WTC11 (cell line): ENCODE results near the gene MACC1. TPM values are rescaled to one million over a fixed set of nuclear protein-coding genes. Genes with fewer than 3 reads are reported as not detected.

Experiments
- ATAC-seq: fragments of 200-7000 bp; cut with Tn5 transposase; 2 replicates; pipeline ENCODE4 v1.10.0; 2021; ENCODE audit warnings: mild to moderate bottlenecking, moderate library complexity
- CTCF ChIA-PET: fragments of 300-600 bp; sonication (Branson Sonifier 250); formaldehyde crosslinking; loops from one replicate; lab custom pipeline; 2021; ENCODE audit warnings: antibody characterized with exemption; lab: Charles Lee
- POLR2A ChIA-PET: fragments of 350-600 bp; sonication (Branson Sonifier 250); formaldehyde crosslinking; loops from one replicate; lab custom pipeline; 2021; ENCODE audit warnings: antibody characterized with exemption; lab: Charles Lee
- DNase-seq: peaks from one replicate; pipeline ENCODE4 v3.0.0; 2021; ENCODE audit warnings: low spot score
- H3K27ac Mint-ChIP-seq: 2 replicates; pipeline ENCODE4 v1.8.0; 2021; ENCODE audit warnings: mixed read lengths
- H3K27me3 Mint-ChIP-seq: 2 replicates; pipeline ENCODE4 v1.8.0; 2021; ENCODE audit warnings: low read depth, mild to moderate bottlenecking, moderate library complexity, mixed read lengths
- H3K36me3 Mint-ChIP-seq: 2 replicates; pipeline ENCODE4 v1.8.0; 2021; ENCODE audit warnings: mixed read lengths
- H3K4me1 Mint-ChIP-seq: 2 replicates; pipeline ENCODE4 v1.8.0; 2022; ENCODE audit warnings: mixed read lengths
- H3K4me3 Mint-ChIP-seq: 2 replicates; pipeline ENCODE4 v1.8.0; 2021; ENCODE audit warnings: mild to moderate bottlenecking, moderate library complexity, mixed read lengths
- H3K9me3 Mint-ChIP-seq: 2 replicates; pipeline ENCODE4 v1.8.0; 2021; ENCODE audit warnings: mixed read lengths
- CREM ChIP-seq: sonication (generic); formaldehyde crosslinking; IDR thresholded peaks from 2 replicates; pipeline ENCODE4 v1.8.1; 2022; ENCODE audit warnings: mild to moderate bottlenecking, missing genetic modification reagents, moderate library complexity
- EMX1 ChIP-seq: fragments of 250-450 bp; sonication (Bioruptor Pico); IDR thresholded peaks from 2 replicates; pipeline ENCODE4 v1.8.0; 2021; ENCODE audit warnings: mild to moderate bottlenecking
- ESRRA ChIP-seq: sonication (generic); formaldehyde crosslinking; IDR thresholded peaks from 2 replicates; pipeline ENCODE4 v1.8.1; 2022; ENCODE audit warnings: mild to moderate bottlenecking, missing genetic modification reagents, borderline replicate concordance
- GABPB1 ChIP-seq: sonication (generic); formaldehyde crosslinking; IDR thresholded peaks from 2 replicates; pipeline ENCODE4 v1.8.1; 2023; ENCODE audit warnings: mild to moderate bottlenecking, missing genetic modification reagents
- HMGA2 ChIP-seq: fragments of 250-450 bp; sonication (Bioruptor Pico); IDR thresholded peaks from 2 replicates; pipeline ENCODE4 v1.4.0; 2021; ENCODE audit warnings: mild to moderate bottlenecking, moderate library complexity
- HMGXB4 ChIP-seq: sonication (generic); formaldehyde crosslinking; IDR thresholded peaks from 2 replicates; pipeline ENCODE4 v1.8.1; 2023; ENCODE audit warnings: mild to moderate bottlenecking, moderate library complexity, missing genetic modification reagents
- JUN ChIP-seq: sonication (generic); formaldehyde crosslinking; IDR thresholded peaks from 2 replicates; pipeline ENCODE4 v1.8.0; 2023; ENCODE audit warnings: mild to moderate bottlenecking, missing genetic modification reagents
- KAT7 ChIP-seq: sonication (generic); formaldehyde crosslinking; IDR thresholded peaks from 2 replicates; pipeline ENCODE4 v1.8.1; 2023; ENCODE audit warnings: missing genetic modification reagents, mild to moderate bottlenecking, borderline replicate concordance
- NFE2L1 ChIP-seq: sonication (generic); formaldehyde crosslinking; IDR thresholded peaks from 2 replicates; pipeline ENCODE4 v1.8.1; 2023; ENCODE audit warnings: missing genetic modification reagents
- NFYB ChIP-seq: sonication (generic); formaldehyde crosslinking; conservative IDR thresholded peaks from 2 replicates; pipeline ENCODE4 v1.8.0; 2022; ENCODE audit warnings: low read depth, missing genetic modification reagents
- NR1H2 ChIP-seq: sonication (generic); formaldehyde crosslinking; IDR thresholded peaks from 2 replicates; pipeline ENCODE4 v1.9.0; 2021; ENCODE audit warnings: mild to moderate bottlenecking, moderate library complexity, missing genetic modification reagents
- NR3C1 ChIP-seq: sonication (generic); formaldehyde crosslinking; conservative IDR thresholded peaks from 2 replicates; pipeline ENCODE4 v1.8.1; 2023; ENCODE audit warnings: low read depth, mild to moderate bottlenecking, missing genetic modification reagents
- ZNF416 ChIP-seq: fragments of 250-450 bp; sonication (Bioruptor Pico); IDR thresholded peaks from 2 replicates; pipeline ENCODE4 v1.9.0; 2021; ENCODE audit warnings: mild to moderate bottlenecking, inconsistent platforms
- ZNF425 ChIP-seq: fragments of 250-450 bp; sonication (Bioruptor Pico); conservative IDR thresholded peaks from 2 replicates; pipeline ENCODE4 v1.9.0; 2021; ENCODE audit warnings: mild to moderate bottlenecking
- ZNF671 ChIP-seq: fragments of 250-450 bp; sonication (Bioruptor Pico); IDR thresholded peaks from 2 replicates; pipeline ENCODE4 v1.8.0; 2021; ENCODE audit warnings: mild to moderate bottlenecking
- ZSCAN18 ChIP-seq: fragments of 250-450 bp; sonication (Bioruptor Pico); IDR thresholded peaks from 2 replicates; pipeline ENCODE4 v2.1.2; 2022; ENCODE audit warnings: mild to moderate bottlenecking, moderate library complexity
- total RNA-seq: library from RNA; stranded (reverse); gene quantifications from 3 replicates; pipeline ENCODE4 v1.2.3, GENCODE V29; 2021
- TF ChIP-seq, protein P1 (sequence below): fragments of 250-450 bp; sonication (Bioruptor Pico); IDR thresholded peaks from 2 replicates; pipeline ENCODE4 v1.8.0; 2021; ENCODE audit warnings: mild to moderate bottlenecking
- TF ChIP-seq, protein P2 (sequence below): sonication (generic); formaldehyde crosslinking; IDR thresholded peaks from 2 replicates; pipeline ENCODE4 v1.8.1; 2023; ENCODE audit warnings: mild to moderate bottlenecking, missing genetic modification reagents
- TF ChIP-seq, protein P3 (sequence below): fragments of 250-450 bp; sonication (Bioruptor Pico); IDR thresholded peaks from 2 replicates; pipeline ENCODE4 v1.9.0; 2021; ENCODE audit warnings: mild to moderate bottlenecking, borderline replicate concordance

MACC1 gene
- total RNA-seq, 1 experiment from 2014 or later: 14.6 TPM

- CTCF ChIA-PET: no interaction called here
- peaks cover 23% of the 10 kb centered on the region for H3K4me1 Mint-ChIP-seq
- no peak overlapping the region for H3K27ac Mint-ChIP-seq
- POLR2A ChIA-PET: no interaction called here
- H3K27me3 Mint-ChIP-seq: no peaks in the 10 kb centered on the region
- no peak overlapping the region for H3K4me3 Mint-ChIP-seq
- ATAC-seq (no peak), DNase-seq (no peak)
- TF ChIP-seq ZNF416 (CRISPR knock-in tag): no peak
- TF ChIP-seq GABPB1 (CRISPR knock-in tag): no peak
- no peak for TF ChIP-seq ZNF425 (CRISPR knock-in tag)
- no peak for TF ChIP-seq NR3C1 (CRISPR knock-in tag)
- TF ChIP-seq, all 79 proteins: peak for 0
- H3K9me3 Mint-ChIP-seq: no peaks in the 10 kb centered on the region; the same call in 1 of the 2 replicates
- peaks cover 30% of the 10 kb centered on the region for H3K36me3 Mint-ChIP-seq
Measured at GRCh38 chr7:20157456-20157855, 59.7 kb downstream of the MACC1 start.

DNA sequence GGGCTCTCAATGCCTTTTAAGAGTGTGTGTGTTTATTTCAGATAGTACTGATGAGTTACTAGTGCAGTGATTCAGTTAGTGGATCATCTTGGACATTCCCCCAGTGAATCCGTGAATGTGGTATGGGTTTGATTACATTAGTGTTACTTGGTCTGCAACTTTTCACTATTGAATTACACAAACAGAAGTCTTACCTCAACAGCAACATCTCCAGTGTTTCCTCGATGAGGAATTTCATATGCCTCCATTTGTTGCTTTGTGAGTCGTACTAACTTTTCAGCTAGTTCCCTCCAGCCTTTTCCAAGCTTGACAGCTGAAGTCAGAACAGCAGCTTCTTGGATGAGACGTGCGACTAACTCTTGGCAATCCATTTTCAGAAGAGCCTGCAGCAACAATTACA, 63.2 kb downstream of the MACC1 start:
- 0 out of 2 replicates have a peak, but pooled peaks cover 4% of the 10 kb centered on the region for H3K9me3 Mint-ChIP-seq
- no peak overlapping the region for H3K4me3 Mint-ChIP-seq
- no peak for TF ChIP-seq NFYB (CRISPR knock-in tag)
- TF ChIP-seq NFE2L1 (CRISPR knock-in tag): no peak
- no peak for TF ChIP-seq ZSCAN18
- TF ChIP-seq NR1H2 (CRISPR knock-in tag): no peak
- TF ChIP-seq JUN (CRISPR knock-in tag): no peak
- TF ChIP-seq ESRRA (CRISPR knock-in tag): no peak
- no peak for TF ChIP-seq HMGA2
- no peak for TF ChIP-seq KAT7
- TF ChIP-seq, protein P1, sequence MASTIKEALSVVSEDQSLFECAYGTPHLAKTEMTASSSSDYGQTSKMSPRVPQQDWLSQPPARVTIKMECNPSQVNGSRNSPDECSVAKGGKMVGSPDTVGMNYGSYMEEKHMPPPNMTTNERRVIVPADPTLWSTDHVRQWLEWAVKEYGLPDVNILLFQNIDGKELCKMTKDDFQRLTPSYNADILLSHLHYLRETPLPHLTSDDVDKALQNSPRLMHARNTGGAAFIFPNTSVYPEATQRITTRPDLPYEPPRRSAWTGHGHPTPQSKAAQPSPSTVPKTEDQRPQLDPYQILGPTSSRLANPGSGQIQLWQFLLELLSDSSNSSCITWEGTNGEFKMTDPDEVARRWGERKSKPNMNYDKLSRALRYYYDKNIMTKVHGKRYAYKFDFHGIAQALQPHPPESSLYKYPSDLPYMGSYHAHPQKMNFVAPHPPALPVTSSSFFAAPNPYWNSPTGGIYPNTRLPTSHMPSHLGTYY (CRISPR knock-in tag): no peak
- TF ChIP-seq, protein P2, sequence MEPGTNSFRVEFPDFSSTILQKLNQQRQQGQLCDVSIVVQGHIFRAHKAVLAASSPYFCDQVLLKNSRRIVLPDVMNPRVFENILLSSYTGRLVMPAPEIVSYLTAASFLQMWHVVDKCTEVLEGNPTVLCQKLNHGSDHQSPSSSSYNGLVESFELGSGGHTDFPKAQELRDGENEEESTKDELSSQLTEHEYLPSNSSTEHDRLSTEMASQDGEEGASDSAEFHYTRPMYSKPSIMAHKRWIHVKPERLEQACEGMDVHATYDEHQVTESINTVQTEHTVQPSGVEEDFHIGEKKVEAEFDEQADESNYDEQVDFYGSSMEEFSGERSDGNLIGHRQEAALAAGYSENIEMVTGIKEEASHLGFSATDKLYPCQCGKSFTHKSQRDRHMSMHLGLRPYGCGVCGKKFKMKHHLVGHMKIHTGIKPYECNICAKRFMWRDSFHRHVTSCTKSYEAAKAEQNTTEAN (CRISPR knock-in tag): no peak
- TF ChIP-seq ZNF671 (CRISPR knock-in tag): no peak
- no peak for TF ChIP-seq HMGXB4 (CRISPR knock-in tag)
- no peak for TF ChIP-seq CREM
- TF ChIP-seq EMX1 (CRISPR knock-in tag): no peak
- TF ChIP-seq, protein P3, sequence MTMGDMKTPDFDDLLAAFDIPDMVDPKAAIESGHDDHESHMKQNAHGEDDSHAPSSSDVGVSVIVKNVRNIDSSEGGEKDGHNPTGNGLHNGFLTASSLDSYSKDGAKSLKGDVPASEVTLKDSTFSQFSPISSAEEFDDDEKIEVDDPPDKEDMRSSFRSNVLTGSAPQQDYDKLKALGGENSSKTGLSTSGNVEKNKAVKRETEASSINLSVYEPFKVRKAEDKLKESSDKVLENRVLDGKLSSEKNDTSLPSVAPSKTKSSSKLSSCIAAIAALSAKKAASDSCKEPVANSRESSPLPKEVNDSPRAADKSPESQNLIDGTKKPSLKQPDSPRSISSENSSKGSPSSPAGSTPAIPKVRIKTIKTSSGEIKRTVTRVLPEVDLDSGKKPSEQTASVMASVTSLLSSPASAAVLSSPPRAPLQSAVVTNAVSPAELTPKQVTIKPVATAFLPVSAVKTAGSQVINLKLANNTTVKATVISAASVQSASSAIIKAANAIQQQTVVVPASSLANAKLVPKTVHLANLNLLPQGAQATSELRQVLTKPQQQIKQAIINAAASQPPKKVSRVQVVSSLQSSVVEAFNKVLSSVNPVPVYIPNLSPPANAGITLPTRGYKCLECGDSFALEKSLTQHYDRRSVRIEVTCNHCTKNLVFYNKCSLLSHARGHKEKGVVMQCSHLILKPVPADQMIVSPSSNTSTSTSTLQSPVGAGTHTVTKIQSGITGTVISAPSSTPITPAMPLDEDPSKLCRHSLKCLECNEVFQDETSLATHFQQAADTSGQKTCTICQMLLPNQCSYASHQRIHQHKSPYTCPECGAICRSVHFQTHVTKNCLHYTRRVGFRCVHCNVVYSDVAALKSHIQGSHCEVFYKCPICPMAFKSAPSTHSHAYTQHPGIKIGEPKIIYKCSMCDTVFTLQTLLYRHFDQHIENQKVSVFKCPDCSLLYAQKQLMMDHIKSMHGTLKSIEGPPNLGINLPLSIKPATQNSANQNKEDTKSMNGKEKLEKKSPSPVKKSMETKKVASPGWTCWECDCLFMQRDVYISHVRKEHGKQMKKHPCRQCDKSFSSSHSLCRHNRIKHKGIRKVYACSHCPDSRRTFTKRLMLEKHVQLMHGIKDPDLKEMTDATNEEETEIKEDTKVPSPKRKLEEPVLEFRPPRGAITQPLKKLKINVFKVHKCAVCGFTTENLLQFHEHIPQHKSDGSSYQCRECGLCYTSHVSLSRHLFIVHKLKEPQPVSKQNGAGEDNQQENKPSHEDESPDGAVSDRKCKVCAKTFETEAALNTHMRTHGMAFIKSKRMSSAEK (CRISPR knock-in tag): no peak
- H3K36me3 Mint-ChIP-seq: peaks cover 29% of the 10 kb centered on the region
- ATAC-seq: no peak
- H3K27me3 Mint-ChIP-seq: no peaks in the 10 kb centered on the region
- peaks cover 13% of the 10 kb centered on the region for H3K4me1 Mint-ChIP-seq
- ChIA-PET CTCF (no interaction called here), POLR2A (no interaction called here)
- DNase-seq: no peak
- H3K27ac Mint-ChIP-seq: no peak overlapping the region; the same call in 1 of the 2 replicates
